Measurements from ENCODE around the gene RFX1.
"Not testable (repeated sequence)": the region's sequence is repeated elsewhere in the genome, so short reads cannot be mapped to it uniquely, and the experiment has no call there.

Gene RFX1

GRCh38 chr19:13932911-13933393, 73.2 kb downstream of the RFX1 start:
- DNase-seq, result peak; percentile 28 to 61

- no peak for DNase-seq
Measured at GRCh38 chr19:13932149-13932637, 73.9 kb downstream of the RFX1 start.

DNA sequence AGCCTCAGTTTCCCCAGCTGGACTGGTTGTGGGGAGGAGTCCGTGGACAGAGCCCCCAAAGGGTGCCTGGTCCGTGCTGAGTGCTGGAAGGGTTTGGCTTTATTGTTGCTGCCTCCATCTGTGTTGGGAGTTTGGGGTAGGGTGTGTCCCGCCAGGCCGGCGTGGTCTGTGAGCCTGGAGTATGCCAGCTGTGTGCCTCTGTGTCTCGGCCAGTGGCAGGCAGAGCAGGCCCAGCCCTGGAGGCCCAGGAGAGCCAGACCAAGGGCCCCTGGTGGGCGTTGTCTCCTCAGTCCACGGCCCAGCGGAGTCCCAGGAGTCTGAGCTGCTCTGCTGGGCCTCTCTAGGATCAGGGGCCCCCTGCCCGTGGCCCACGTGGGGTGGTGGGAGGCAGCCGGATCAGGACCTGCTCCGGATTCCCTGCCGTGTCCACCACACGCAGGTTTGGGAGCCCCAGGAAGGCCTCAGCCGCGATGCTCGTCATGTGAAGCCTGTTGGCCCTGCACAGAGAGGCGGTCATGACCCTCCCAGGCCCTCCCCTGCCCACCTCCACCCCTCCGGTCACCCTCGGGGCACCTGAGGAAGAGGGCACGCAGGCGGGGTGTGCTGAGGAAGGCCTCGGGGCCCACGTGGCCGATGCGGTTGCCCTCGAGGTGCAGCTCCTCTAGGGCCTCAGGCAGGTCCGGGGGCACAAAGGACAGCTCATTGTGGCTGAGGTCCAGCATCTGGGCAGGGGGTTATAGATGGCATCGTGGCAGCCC, 74.5 kb downstream of the RFX1 start:
- no peak for DNase-seq

GRCh38 chr19:13930402-13930801, 75.7 kb downstream of the RFX1 start:
- DNase-seq, result no peak

DNA sequence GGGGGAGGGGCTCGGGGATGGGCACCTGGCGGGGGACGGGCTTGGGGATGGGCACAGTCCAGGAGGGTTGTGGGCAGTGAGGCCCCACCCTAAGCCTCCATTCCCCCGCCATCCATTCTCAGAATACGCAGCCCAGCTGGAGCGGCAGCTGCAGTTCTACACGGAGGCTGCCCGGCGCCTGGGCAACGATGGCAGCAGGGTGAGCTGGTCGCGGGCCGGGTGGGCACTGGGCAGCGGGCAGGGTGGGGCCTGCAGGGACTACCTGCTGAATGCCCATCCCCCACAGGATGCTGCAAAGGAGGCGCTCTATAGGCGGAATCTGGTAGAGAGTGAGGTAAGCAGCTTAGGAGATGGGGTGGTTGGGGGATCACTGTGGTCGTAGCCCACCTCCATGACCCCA, 76.2 kb downstream of the RFX1 start:
- no peak for DNase-seq

DNA sequence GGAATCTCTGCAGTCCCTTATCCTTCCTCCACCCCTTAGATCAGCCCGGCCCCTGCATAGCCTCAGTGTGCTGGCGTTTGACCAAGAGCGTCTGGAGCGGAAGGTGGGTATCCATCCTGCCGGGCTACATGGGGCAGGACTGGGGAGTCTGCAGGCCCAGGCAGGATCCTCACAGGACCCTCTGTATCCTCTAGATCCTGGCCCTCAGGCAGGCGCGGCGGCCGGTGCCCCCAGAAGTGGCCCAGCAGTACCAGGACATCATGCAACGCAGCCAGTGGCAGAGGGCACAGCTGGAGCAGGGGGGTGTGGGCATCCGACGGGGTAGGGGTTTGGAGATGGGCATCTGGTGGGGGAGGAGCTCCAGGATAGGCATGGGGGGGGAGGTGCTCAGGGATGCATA, 76.8 kb downstream of the RFX1 start:
- no peak for DNase-seq

- no peak for DNase-seq
Measured at GRCh38 chr19:13926715-13927114, 79.4 kb downstream of the RFX1 start.

DNA sequence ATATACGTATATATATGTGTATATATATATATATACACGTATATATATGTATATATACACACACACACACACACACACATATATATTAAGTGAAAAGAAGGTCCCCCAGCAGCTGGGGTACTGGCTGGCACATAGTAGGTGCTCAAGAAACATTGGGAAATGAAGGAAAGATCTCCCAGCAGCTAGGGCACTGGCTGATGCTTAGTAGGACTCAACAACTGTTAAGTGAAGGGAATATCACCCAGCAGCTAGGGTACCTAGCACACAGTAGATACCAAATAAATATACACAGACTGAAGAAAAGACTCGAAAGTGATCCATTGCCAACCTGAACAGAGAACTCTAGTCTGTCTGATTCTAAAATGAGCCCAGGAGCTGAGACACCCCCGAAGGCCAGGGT, 80.1 kb downstream of the RFX1 start:
- no peak for DNase-seq

- DNase-seq, result no peak
Measured at GRCh38 chr19:13923194-13923987, 82.7 kb downstream of the RFX1 start.

GRCh38 chr19:13922118-13922517, 84.0 kb downstream of the RFX1 start:
- DNase-seq, result not testable (repeated sequence)

- peak in 1 of 2 experiments; percentile 22 for DNase-seq
Measured at GRCh38 chr19:13920940-13921747, 85.0 kb downstream of the RFX1 start.

DNA sequence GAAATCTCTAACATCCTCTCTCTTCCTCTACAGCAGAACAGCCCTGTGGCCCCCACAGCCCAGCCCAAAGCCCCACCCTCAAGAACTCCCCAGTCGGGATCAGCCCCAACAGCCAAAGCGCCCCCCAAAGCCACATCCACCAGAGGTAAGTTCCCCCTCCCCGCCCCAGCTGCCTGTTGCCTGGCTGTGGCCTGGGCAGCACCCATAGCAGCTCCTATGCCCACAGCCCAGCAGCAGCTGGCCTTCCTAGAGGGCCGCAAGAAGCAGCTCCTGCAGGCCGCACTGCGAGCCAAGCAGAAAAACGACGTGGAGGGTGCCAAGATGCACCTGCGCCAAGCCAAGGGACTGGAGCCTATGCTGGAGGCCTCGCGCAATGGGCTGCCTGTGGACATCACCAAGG, 85.6 kb downstream of the RFX1 start:
- no peak for DNase-seq

GRCh38 chr19:13918726-13919411, 87.3 kb downstream of the RFX1 start:
- no peak for DNase-seq

DNA sequence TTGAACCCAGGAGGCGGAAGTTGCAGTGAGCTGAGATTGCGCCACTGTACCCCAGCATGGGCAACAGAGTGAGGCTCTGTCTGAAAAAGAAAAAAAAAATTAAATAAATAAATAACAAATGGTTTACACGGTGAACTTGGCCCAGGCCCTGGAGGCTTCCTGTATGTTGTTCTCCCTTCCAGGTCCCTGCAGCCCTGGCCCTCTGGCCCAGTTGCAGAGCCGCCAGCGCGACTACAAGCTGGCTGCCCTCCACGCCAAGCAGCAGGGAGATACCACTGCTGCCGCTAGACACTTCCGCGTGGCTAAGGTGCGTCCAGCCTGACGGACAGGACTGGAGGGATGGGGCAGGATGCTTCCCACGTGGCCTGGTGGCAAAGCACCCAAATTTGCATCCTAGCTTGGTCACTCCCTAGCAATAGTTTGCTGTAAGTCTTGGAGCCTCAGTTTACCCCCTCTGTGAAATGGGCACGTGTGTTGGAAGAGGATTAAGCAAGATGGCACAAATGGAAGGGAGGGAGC, 88.2 kb downstream of the RFX1 start:
- no peak for DNase-seq

DNA sequence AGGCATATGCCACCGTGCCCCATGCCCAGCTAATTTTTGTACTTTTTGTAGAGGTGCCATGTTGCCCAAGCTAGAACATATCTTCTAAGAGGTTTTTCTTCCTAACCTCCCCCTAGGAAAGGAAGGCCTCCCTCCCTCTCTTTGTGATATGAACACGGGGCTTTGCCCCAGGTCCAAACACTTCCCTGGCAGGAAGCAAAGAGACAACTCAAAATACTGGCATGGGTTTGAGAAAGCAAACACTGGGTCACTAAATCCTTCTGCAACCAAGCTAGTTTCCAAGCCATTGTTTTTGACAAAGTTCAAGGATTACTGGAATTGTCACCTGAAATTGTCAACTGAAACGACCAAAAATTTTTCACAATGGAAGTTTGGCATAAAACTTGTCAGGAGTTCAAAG, 91.3 kb downstream of the RFX1 start:
- DNase-seq, result no peak

DNA sequence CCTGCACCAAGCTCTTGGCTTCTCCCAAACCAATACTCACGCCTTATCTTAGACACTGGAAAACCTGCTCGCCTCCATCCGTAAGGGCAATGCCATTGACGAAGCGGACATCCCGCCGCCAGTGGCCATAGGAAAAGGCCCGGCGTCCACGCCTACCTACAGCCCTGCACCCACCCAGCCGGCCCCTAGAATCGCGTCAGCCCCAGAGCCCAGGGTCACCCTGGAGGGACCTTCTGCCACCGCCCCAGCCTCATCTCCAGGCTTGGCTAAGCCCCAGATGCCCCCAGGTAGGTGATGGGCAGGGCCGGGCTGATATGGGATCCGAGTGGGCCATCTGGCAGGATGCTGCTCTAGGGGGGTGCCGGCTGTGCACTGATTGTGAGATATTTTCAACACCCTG, 92.8 kb downstream of the RFX1 start:
- no peak for DNase-seq

Measured in SHP77 (cell line).